ENCODE results near the gene JAKMIP1.

Gene JAKMIP1
- 0.27 to 1.5 (median 0.88) reads per million in 3 experiments for total RNA-seq

DNA sequence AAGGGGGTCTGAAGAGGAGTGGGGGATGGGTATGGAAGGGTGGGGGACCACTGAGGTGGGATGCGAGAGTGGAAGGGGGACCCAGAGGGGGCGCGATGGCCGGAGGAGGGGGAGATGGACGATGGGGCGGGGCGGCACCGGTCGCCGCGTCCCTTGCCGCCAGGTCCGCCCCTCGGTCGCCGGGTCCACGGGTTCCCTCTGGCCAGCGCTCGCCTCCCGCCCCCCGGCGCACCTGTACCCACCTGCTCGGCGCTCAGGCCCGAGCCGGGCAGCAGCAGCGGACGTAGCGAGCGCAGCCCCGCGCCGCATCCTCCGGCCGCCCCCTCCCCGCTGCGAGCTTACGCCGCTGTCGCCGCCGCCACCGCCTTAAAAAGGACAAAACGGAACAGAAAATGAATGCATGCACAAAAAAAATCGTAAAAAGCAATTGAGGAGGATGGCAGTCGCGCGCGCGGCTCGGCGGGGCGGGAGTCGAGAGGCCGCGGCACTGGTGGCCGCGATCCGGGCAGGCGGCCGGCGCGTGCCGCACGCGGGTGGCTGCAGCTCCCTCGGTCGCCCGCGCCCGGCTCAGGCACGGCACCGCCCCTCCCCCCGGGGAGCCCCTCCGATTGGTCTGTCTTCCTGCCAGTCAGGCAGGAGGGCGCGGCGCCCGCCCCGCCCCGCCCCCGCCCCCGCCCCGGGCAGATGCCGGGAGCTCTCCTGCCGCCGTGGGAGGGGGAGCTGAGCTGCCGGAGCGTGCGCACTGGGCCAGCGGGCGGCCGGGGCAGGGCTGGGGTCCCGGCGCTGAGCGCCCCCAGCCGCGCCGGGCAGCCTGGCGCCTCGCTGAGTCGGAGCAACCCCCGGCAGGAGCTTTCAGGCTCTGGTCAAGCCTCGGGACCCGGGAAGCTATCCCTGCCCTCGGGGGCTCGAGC lies at the start of gene JAKMIP1:
TSS of gene JAKMIP1 (minus strand) at position 539 of the 911 bp plus-strand sequence. CDS start 87,699 bp downstream, outside the sequence.
- peak; percentile 77 for DNase-seq

DNA sequence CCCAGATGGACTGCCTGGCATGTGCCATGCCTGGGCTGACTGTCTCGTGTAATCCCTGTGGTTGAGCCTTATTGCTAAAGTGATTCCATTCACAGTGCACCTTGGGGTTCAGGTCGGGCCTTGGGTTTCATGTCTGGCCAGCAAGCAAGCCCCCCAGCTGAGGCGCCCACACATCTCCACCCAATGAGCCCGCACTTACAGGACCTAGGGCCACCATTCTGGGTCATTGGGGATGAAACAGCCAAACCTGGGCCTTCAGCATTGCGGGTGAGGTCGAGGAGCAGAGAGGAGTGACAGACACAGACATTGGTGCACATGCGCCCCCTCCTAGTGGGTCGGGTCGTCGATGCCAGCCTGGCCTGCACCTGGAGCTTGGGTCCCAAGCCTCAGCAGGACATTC lies 48.0 kb upstream of the JAKMIP1 start:
- DNase-seq: no peak

- DNase-seq: no peak
Observed at GRCh38 chr4:6246170-6246634, 45.9 kb upstream of the JAKMIP1 start.

GRCh38 chr4:6245246-6246169 lies 45.2 kb upstream of the JAKMIP1 start:
- no peak for DNase-seq

DNA sequence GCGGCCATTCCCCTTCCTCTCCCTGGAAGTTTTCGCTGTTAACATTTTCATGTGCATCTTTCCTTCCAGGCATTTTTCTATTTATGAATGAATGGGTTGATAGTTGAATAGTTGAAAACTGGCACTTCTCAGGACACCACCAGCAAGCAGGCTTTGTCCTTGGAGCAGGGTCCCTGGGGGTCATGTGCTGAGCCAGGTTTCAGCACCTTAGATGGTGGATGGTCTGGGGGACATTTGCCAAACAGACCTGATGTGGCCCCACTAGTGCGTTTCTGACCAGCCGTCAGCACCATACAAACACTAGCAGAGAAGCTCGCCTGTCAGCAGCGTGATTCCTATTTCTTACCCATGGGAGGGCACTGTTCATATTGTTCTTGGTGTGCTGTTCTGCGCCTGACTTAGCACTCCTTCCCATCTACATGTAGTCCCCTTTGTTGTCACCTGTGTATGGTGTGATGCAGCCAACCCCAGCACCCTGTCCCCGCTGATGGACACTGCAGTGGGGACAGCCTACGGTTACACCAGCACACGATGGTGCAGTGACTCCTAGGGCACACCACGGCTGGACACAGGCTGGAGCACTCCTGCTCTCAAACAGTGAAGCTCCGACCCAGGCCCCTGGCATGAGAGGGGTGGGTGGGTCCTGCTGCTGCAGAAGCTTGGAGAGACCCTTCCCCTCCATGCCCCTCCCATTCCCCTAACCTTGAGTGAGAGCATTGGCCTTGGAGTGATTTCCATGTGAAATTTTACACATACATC lies 42.1 kb upstream of the JAKMIP1 start:
- DNase-seq: no peak

DNA sequence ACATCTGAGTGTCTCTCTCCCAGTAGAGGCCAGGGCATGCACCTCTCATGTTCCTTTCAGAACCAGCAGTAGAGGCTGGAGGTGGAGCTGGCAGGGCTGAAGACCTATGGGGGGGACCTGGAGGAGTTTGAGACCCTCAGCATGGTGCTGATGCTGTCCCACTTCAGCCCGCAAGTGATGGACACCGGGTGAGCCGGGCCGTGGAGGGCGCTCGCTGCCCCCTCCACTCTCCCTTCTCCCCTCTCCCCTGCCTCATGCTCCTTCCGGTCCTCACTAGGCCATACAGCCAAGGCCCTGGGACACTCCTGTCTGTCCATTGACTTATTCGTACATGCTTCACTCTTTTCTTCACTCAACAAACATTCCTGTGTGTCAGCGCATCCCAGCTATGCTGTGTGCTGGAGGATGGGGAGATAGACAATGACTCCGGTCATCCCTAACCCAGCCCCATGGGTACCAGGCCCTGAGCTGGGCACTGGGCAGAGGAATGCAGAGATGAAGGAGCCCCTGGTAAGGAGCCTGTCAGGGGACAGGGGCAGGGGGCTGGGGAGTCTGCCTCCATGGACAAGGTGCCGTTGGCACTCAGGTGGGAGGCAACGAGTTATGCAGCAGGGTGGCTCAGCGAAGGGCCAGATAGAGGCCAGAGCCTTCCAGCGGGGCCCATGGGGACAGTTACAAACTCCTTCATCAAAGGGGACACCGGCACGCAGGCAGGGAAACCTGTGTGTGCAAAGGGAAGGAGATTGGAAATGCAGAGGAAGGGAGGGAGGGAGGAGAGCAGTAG lies 40.9 kb upstream of the JAKMIP1 start:
- no peak for DNase-seq

GRCh38 chr4:6239968-6240367 lies 39.6 kb upstream of the JAKMIP1 start:
- no peak for DNase-seq

DNA sequence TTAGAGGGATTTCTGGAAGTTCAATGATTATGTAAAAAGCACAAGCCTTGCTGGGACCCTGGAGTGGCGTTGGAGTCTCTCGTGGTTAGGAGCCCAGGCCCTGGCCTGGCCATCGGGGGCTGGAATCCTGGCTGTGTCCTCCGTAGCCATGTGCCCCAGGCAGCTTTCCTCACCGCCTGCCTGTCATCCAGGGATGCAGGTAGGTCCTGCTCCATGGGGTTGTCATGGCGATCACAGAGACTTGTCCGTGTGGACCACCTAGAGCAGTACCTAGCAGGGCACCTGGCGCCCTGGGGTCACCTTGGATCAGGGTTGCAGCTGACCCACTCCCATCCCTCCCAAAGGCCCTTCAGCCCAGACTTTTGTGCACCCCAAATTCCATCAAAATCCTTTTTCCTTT lies 39.1 kb upstream of the JAKMIP1 start:
- no peak for DNase-seq

GRCh38 chr4:6236816-6237390 lies 36.6 kb upstream of the JAKMIP1 start:
- no peak for DNase-seq

GRCh38 chr4:6235901-6236640 lies 35.7 kb upstream of the JAKMIP1 start:
- DNase-seq: no peak

- DNase-seq: no peak
Observed at GRCh38 chr4:6235012-6235411, 34.7 kb upstream of the JAKMIP1 start.

DNA sequence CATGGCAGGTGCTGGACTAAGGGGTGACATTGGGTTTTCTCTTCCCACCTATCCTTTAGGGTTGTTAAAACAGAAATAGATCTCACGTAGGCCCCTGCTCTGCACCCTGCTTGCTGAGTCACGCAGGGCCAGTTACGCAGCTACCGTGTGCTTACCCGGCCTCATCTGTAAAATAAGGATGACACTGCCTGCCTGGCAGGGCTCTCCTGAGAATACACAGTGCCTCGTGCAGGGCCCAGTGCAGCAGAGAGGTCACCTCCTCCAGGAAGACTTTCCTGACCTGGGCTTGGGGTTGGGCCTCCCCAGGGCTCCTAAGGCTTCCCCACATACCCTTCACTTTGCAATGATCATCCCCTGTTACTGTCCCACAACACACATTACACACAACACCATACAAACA lies 33.6 kb upstream of the JAKMIP1 start:
- DNase-seq: no peak

- no peak for DNase-seq
Observed at GRCh38 chr4:6232836-6233785, 32.8 kb upstream of the JAKMIP1 start.

GRCh38 chr4:6231663-6232165 lies 31.4 kb upstream of the JAKMIP1 start:
- no peak for DNase-seq

DNA sequence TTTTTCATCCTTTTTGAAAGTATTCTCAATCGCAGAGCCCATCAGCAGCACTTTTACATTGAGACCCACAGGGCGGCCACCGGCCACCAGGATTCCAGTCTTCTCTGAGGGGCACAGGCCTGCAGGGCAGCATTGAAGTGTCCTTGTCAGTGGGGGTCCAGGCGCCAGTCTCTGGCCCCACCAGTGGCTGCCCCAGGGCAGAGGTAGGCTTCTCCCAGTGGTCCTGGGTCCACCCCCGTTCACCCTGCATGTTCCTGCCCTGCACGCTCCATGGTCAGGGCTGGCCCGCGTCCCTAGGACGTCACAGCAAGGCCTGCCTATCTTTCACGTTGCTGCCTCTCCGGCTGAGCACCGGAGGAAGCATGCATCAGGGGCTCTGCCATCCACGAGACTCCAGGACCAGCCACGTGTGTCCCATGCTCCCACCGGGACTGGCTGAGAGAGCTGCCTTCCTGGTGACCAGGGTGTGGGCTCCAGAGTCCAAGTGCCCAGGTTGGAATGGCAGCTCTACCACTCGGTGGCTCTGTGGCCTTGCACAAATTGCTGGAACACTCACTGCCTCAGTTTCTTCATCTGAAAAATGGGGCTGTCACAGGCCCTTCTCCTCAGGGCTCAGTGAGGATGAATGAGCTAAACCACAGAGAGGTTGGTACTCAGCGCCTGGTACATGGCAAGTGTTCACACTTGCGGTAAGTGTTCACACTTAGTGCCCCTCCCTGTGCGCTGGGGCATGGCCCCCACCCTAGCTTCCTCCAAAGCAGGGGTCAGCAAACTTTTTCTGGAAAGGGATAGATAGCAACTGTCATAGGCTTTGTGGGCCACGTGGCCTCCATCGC lies 30.7 kb upstream of the JAKMIP1 start:
- DNase-seq: no peak

DNA sequence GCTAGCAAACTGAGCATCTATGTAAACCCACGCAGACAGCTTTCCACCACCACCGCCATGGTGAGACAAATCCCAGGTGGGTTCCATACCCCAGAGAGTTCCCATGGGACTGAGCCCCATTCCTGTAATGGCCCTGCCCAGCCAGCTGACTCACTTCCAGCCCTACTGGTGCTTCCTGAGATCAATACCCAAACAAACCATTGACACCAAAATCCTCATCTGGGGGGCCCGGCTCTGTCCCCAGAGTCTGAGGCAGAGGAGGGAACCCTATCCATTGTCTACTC lies 30.1 kb upstream of the JAKMIP1 start:
- no peak for DNase-seq

DNA sequence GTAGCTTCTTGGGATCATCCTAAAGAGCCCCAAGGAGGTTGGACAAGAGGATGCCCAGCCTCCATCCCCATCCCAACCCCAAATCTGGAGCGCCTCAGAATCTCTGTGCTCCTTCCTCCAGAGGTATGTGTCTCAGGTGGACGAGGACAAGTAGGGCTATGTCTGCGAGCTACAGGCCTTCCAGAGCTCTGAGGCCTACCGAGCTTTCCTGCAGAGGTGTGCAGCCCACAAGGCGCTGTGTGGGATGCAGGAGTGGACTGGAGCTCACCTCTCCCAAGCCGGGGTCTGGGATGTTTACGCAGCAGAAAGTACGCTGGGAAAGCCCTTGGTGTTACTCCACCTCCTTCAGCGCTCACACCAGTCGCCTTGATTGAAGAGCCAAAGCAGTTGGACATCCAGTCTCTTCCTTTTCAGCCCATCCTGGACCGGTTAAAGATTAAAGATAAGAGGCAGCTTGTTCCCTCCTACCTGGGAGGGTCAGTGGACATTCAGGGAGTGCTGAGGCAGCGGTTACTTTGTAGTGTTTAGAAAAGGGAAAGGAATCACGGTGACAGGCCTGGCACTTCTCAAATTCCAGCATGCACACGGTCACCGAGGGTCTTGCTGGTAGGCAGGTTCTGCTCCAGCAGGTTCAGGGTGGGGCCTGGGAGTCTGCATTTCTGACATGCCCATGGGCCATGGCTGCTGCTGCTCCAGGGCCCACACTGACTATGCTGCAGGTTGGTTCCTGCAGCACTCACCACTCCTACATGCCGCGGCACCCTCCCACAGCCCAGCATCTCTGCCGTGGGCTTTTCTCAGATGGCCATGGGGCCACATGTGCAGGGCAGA lies 29.5 kb upstream of the JAKMIP1 start:
- no peak for DNase-seq

DNA sequence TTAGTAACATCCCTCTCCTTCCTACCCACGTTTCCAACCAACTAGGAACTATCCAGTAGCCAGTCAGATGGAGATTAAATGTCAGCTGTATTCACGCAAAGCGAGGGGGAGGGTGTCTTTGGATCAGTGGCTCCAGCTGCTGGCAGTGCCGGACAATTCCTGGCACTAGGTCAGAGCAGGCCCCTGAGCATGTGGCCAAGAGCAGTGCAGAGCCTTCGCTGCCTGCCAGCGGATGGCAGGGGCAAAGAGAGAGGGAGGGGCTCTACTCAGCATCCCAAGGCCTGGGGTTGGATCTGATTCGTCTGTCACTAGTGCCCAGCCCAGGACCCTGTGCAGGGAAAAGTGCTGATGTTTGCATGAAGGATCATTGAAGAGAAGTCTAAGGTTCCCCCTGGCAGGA lies 28.7 kb upstream of the JAKMIP1 start:
- no peak for DNase-seq
